SHP77 (cell line): ENCODE data around the gene SLC16A3.
"Not testable (repeated sequence)": the region's sequence is repeated elsewhere in the genome, so short reads cannot be mapped to it uniquely, and the experiment has no call there.

ENCODE experiments used
- DNase-seq, 2 experiments: peaks; one replicate each; lab custom pipeline; 2025; lab: John Stamatoyannopoulos, UW

SLC16A3 gene

GRCh38 chr17:82247182-82247823, 18.5 kb downstream of the SLC16A3 start:
- DNase-seq: no peak

GRCh38 chr17:82247856-82248671, 19.2 kb downstream of the SLC16A3 start:
- no peak for DNase-seq

- DNase-seq: no peak
Measured at GRCh38 chr17:82248815-82249674, 20.2 kb downstream of the SLC16A3 start.

DNA sequence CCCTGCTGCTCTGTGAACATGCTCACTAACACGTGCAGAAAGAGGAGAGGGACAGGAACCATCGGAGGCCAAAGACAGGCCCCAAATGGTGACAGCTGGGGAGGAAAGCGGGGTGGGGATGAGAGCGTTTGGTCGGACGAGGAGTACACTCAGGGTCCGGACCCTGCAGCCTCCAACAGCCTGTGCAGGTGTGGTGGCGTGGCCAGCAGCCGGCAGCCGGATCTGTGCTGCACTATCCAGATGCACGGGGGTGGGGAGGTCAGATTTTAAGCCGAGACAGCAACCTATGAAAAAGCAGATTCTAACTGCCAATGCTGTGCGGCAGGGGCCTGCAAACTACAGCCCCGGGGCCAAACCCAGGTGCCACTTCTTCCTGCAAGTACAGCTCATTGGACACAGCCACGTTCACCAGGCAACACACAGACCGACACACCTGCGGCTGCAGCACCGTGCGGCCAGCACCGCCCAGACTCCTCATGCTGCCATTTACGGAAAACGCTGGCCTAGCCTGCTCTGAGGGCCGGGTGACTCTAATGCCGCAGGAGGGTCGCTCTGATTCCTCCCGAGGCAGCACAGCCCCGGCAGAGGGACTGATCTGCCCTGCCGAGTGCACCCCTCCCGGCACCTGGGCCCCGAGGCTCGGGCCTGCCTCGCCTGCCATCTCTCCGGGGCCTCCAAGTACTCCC, 21.2 kb downstream of the SLC16A3 start:
- DNase-seq: no peak

- no peak for DNase-seq
Measured at GRCh38 chr17:82250868-82251500, 22.1 kb downstream of the SLC16A3 start.

- DNase-seq: no peak
Measured at GRCh38 chr17:82252511-82253178, 23.8 kb downstream of the SLC16A3 start.

- DNase-seq: no peak
Measured at GRCh38 chr17:82253179-82253544, 24.3 kb downstream of the SLC16A3 start.

DNA sequence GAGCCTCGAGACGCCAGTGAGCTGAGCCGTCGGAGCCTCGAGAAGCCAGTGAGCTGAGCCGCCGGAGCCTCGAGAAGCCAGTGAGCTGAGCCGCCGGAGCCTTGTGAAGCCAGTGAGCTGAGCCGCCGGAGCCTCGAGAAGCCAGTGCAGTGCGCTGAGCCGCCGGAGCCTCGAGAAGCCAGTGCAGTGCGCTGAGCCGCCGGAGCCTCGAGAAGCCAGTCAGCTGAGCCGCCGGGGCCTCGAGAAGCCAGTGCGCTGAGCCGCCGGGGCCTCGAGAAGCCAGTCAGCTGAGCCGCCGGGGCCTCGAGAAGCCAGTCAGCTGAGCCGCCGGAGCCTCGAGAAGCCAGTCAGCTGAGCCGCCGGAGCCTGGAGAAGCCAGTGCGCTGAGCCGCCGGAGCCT, 25.3 kb downstream of the SLC16A3 start:
- DNase-seq: not testable (repeated sequence)

DNA sequence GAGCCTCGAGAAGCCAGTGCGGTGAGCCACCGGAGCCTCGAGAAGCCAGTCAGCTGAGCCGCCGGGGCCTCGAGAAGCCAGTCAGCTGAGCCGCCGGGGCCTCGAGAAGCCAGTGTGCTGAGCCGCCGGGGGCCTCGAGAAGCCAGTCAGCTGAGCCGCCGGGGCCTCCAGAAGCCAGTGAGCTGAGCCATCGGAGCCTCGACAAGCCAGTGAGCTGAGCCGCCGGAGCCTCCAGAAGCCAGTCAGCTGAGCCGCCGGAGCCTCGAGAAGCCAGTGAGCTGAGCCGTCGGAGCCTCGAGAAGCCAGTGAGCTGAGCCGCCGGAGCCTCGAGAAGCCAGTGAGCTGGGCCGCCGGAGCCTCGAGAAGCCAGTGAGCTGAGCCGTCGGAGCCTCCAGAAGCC, 25.9 kb downstream of the SLC16A3 start:
- DNase-seq: not testable (repeated sequence)

GRCh38 chr17:82255402-82255972, 26.6 kb downstream of the SLC16A3 start:
- DNase-seq: no peak

- DNase-seq: no peak
Measured at GRCh38 chr17:82256242-82256885, 27.5 kb downstream of the SLC16A3 start.

GRCh38 chr17:82257473-82257872, 28.6 kb downstream of the SLC16A3 start:
- DNase-seq: no peak

DNA sequence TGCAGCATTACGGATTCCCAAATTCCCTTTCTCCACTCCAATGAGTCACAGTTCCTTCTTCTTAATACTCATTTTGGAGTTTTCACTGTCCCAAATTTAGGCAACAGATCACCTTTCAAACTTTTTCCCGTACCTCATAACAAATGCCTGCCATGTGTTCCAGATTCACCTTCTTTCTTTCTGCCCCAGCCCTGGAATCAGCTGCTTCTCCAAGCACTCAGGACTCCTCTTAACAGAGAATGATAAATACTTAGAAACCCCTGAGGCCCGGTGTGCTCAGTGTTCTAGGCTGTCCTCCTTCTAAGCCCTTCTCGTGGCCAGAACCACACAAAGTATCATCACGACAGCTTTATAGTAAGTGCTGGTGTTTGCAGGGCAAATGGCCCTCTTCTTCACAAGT, 29.7 kb downstream of the SLC16A3 start:
- DNase-seq: no peak

DNA sequence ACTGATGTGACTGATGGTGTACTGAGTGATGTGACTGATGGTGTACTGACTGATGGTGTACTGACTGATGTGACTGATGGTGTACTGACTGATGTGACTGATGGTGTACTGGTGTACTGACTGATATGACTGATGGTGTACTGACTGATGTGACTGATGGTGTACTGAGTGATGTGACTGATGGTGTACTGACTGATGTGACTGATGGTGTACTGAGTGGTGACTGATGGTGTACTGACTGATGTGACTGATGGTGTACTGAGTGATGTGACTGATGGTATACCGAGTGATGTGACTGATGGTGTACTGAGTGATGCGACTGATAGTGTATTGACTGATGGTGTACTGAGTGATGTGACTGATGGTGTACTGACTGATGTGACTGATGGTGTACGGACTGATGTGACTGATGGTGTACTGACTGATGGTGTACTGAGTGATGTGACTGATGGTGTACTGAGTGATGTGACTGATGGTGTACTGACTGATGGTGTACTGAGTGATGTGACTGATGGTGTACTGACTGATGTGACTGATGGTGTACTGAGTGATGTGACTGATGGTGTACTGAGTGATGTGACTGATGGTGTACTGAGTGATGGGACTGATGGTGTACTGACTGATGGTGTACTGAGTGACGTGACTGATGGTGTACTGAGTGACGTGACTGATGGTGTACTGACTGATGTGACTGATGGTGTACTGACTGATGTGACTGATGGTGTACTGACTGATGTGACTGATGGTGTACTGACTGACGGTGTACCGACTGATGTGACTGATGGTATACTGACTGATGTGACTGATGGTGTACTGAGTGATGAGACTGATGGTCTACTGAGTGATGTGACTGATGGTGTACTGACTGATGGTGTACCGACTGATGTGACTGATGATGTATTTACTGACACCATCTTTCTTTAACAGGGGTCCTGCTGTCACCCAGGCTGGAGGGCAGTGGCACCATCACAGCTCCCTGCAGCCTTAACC, 31.4 kb downstream of the SLC16A3 start:
- DNase-seq: not testable (repeated sequence)

- no peak for DNase-seq
Measured at GRCh38 chr17:82262344-82262743, 33.5 kb downstream of the SLC16A3 start.

DNA sequence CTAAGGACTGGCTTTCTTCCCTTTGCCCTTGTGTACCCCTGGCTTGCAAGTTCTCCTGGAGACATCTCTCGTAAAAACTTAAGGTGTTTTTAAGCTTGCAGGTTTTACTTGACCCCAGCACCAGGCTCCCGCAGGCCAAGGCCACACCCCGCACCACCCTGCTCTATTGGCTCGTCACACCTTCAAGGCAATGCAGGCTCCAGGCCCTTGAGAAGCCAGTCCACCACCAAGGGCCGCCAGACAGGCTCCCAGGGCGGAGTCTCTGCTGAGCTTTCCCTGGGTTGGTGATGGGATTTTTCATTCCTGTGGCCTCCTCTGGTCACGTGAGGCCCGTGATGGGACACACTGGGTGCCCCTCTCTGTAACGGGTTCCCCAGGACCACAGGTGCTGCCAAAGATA, 34.8 kb downstream of the SLC16A3 start:
- no peak for DNase-seq

DNA sequence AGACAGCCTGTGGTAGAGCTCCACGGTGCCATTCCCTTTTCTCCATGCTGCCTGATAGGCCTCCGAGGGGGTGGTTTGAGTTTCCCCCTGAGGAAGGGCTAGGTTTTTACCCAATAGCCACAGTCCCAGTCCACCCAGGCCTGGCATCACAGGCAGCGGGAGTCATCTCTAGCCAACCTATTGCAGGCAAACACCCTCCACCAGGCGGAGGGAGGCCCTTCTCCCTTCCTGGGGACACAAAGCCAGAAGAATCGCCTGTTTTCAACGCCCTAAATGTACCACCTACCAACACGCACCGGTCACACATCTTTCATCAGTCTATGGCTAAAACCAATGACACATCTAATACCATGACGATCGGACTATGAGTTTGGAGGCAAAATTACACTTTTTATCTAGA, 37.3 kb downstream of the SLC16A3 start:
- DNase-seq: no peak

DNA sequence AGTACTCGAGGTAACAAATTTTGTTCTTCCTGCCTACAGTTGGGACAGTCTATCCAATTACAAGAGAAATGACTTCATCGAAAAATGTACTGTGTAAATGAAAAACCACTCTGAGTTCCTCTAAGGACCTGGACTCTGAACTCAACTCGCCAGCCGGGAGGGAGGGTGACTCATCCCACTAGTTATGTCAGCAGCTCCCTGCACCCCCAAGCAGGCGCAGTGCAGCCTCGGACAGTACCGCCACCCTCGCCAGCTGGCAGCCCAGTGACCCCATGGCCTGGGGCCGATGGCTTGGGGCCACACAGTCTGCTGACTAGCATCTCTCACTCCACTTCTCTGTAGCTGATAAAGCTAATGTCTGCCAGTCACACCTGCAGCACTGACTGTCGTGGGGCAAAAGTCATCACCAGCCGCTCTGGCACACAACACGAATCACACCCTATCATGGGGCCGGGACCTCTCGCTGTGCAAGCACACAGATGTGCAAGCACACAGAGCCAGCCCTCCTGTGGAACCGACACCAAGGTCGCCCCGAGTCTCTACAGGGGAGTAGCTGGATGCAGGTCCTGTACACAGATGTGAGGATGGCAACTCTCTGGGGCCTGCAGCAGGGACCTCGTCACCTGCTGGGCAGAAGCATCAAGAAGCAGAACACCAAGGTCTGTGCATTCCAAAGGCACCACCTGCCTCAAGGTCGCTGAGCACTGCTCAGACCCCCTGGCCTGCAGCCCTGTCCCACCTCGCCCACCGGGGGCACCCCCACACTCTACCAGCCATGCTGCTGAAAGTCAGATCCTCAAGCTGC, 38.9 kb downstream of the SLC16A3 start:
- DNase-seq: no peak
